OCI-LY7 (cell line): ENCODE data around the gene EPX.

Source experiments
- CTCF ChIP-seq: fragments of 200-600 bp; sonication (generic); conservative IDR thresholded peaks from 2 replicates; pipeline ENCODE4 v1.5.1; 2014; ENCODE audit warnings: mild to moderate bottlenecking, antibody characterized with exemption, low read length, moderate library complexity, mixed read lengths
- EZH2phosphoT487 ChIP-seq: fragments of 200-600 bp; sonication (generic); IDR thresholded peaks from 2 replicates; pipeline ENCODE4 v1.6.1; 2018; ENCODE audit warnings: low read depth, borderline replicate concordance, mild to moderate bottlenecking, mixed run types, antibody characterized with exemption, low read length, moderate library complexity, mixed read lengths

- TF ChIP-seq CTCF (no peak), EZH2phosphoT487 (no peak)
Observed at GRCh38 chr17:58192612-58193011, at the start of gene EPX.
